Keratinocyte (primary cell): ENCODE results near the gene FBN2. TPM values are rescaled to one million over a fixed set of nuclear protein-coding genes. Genes with fewer than 3 reads are reported as not detected.

Experiments used
- DNase-seq: peaks from one replicate; pipeline ENCODE4 v3.0.0-alpha.2; 2011; ENCODE audit warnings: low read depth, missing footprints, low spot score
- FAIRE-seq: peaks from 2 replicates; lab custom pipeline; 2011; peaks lifted over from hg19 to GRCh38; lab: Jason Lieb, UNC
- H2AFZ ChIP-seq: 2 replicates; pipeline ENCODE4 v1.6.0; 2012; ENCODE audit warnings: low read length, control low read depth, inconsistent platforms; ENCODE audit not compliant: control insufficient read depth
- H3K27ac ChIP-seq: 2 replicates; pipeline ENCODE4 v1.5.1; 2011; ENCODE audit warnings: low read length; ENCODE audit not compliant: control insufficient read depth, insufficient read depth
- H3K27me3 ChIP-seq: 3 replicates; pipeline ENCODE4 v1.6.0; 2011; ENCODE audit warnings: low read length; ENCODE audit not compliant: control insufficient read depth, insufficient read depth; ENCODE audit errors: extremely low read depth
- H3K36me3 ChIP-seq, 2 experiments: 2 replicates in 1 of 2; 3 replicates in 1 of 2; pipeline ENCODE4 v1.5.1; 2011; ENCODE audit warnings: low read length in 2 of 2, mild to moderate bottlenecking in 1 of 2; ENCODE audit not compliant: control insufficient read depth in 2 of 2, insufficient read depth in 2 of 2; ENCODE audit errors: extremely low read depth in 1 of 2
- H3K4me1 ChIP-seq: 3 replicates; pipeline ENCODE4 v1.5.1; 2011; ENCODE audit warnings: low read length; ENCODE audit not compliant: control insufficient read depth, insufficient read depth; ENCODE audit errors: extremely low read depth
- H3K4me2 ChIP-seq: 3 replicates; pipeline ENCODE4 v1.6.0; 2011; ENCODE audit warnings: low read depth, low read length; ENCODE audit not compliant: control insufficient read depth, insufficient read depth; ENCODE audit errors: extremely low read depth
- H3K4me3 ChIP-seq, 3 experiments: fragments of 200-600 bp in 1 of 3; sonication (generic) in 1 of 3; 2 replicates in 2 of 3; 3 replicates in 1 of 3; pipeline ENCODE4 v1.5.1; 2011 to 2016; ENCODE audit warnings: low read length in 3 of 3, mild to moderate bottlenecking in 3 of 3, control low read depth in 2 of 3, inconsistent platforms in 1 of 3, low read depth in 1 of 3, mixed read lengths in 1 of 3, mixed run types in 1 of 3, moderate library complexity in 1 of 3; ENCODE audit not compliant: control insufficient read depth in 2 of 3, insufficient read depth in 2 of 3; ENCODE audit errors: extremely low read depth in 1 of 3
- H3K79me2 ChIP-seq: 2 replicates; pipeline ENCODE4 v1.6.0; 2012; ENCODE audit warnings: low read length; ENCODE audit not compliant: control insufficient read depth, insufficient read depth
- H3K9ac ChIP-seq: 3 replicates; pipeline ENCODE4 v1.6.0; 2011; ENCODE audit warnings: low read length; ENCODE audit not compliant: control insufficient read depth, insufficient read depth; ENCODE audit errors: extremely low read depth
- H3K9me1 ChIP-seq: 3 replicates; pipeline ENCODE4 v1.6.0; 2011; ENCODE audit warnings: low read length; ENCODE audit not compliant: control insufficient read depth, insufficient read depth; ENCODE audit errors: extremely low read depth
- H3K9me3 ChIP-seq: 2 replicates; pipeline ENCODE4 v1.5.1; 2012; ENCODE audit warnings: low read depth, low read length; ENCODE audit not compliant: control insufficient read depth
- H4K20me1 ChIP-seq: 3 replicates; pipeline ENCODE4 v1.6.0; 2011; ENCODE audit warnings: low read length; ENCODE audit not compliant: control insufficient read depth, insufficient read depth; ENCODE audit errors: extremely low read depth
- CTCF ChIP-seq, 3 experiments: IDR thresholded peaks in 1 of 3; conservative IDR thresholded peaks in 1 of 3; optimal IDR thresholded peaks in 1 of 3; 2 replicates in 2 of 3; 3 replicates in 1 of 3; pipeline versions ENCODE3 to v1.5.1; 2011; ENCODE audit warnings: low read length in 3 of 3, mild to moderate bottlenecking in 3 of 3, moderate library complexity in 2 of 3, control low read depth in 1 of 3, inconsistent platforms in 1 of 3; ENCODE audit not compliant: insufficient read depth in 2 of 3; ENCODE audit errors: extremely low read depth in 1 of 3
- EZH2 ChIP-seq: IDR thresholded peaks from one replicate; pipeline ENCODE4 v1.6.1; 2012; ENCODE audit warnings: inconsistent platforms, mild to moderate bottlenecking, low read length, moderate library complexity
- dilution Hi-C: fragments of 300-500 bp; cut with MboI; formaldehyde crosslinking; loops from one replicate; pipeline ENCODE4 v1.7.0; 2020; ENCODE audit warnings: low sequenced_read_pairs; ENCODE audit not compliant: extremely low pct_ligation_motif_present
- polyA plus RNA-seq, 5 experiments: library from polyadenylated mRNA; depleted of rRNA in 3 of 5; stranded (reverse) in 3 of 5; stranded (forward) in 1 of 5; unstranded in 1 of 5; fragments of >200 nt; gene quantifications; 1 replicate in 1 of 5; 2 replicates in 3 of 5; 3 replicates in 1 of 5; pipeline versions ENCODE4 v1.2.1 to v1.2.3, GENCODE V29; 2011 to 2012; ENCODE audit warnings: missing spikeins in 2 of 5, low read depth in 1 of 5, low replicate concordance in 1 of 5

The FBN2 gene
- polyA plus RNA-seq, 1 donor (not counting 4 experiments of a cell fraction or from before 2014, with no cell fraction given), result 30.1 TPM

- no peak overlapping the region for H2AFZ ChIP-seq
- no peaks in the 10 kb centered on the region for H3K9me3 ChIP-seq
These were observed 279.7 kb downstream of the FBN2 start for GRCh38 chr5:128258372-128258771.

GRCh38 chr5:128257076-128257475 is 281.0 kb downstream of the FBN2 start:
- H3K36me3 ChIP-seq, result peaks cover 6 to 13% of the 10 kb centered on the region in 2 experiments
- no peaks in the 10 kb centered on the region for H3K27me3 ChIP-seq
- no peaks in the 10 kb centered on the region for H3K9me1 ChIP-seq
- no peaks in the 10 kb centered on the region for H4K20me1 ChIP-seq
- FAIRE-seq (no peak), DNase-seq (no peak)
- no peak overlapping the region for H3K27ac ChIP-seq
- H3K4me3 ChIP-seq, result no peak overlapping the region
- no peak overlapping the region for H3K9ac ChIP-seq
- no peak overlapping the region for H2AFZ ChIP-seq
- no peaks in the 10 kb centered on the region for H3K4me1 ChIP-seq
- H3K9me3 ChIP-seq, result no peaks in the 10 kb centered on the region
- no peak overlapping the region for H3K4me2 ChIP-seq
- TF ChIP-seq CTCF (optimal IDR thresholded peaks at IDR 0.05 in 1 of 3, IDR thresholded peaks at IDR 0.05 in 1 of 3, conservative IDR thresholded peaks at IDR 0.05 in 1 of 3; ENCODE audit: extremely low read depth in 1 of 3, insufficient read depth in 2 of 3, low read length in 3 of 3) (no peak), EZH2 (no peak)
- H3K79me2 ChIP-seq, result no peaks in the 10 kb centered on the region
- dilution Hi-C loops, result no loop called here

More at GRCh38 chr5:128258372-128258771, 279.7 kb downstream of the FBN2 start:
- Histone ChIP-seq H3K36me3 (peaks cover 14 to 19% of the 10 kb centered on the region in 2 experiments), H3K9me1 (no peaks in the 10 kb centered on the region), H3K9ac (no peak overlapping the region), H3K4me2 (no peak overlapping the region), H3K27me3 (no peaks in the 10 kb centered on the region), H3K4me3 (no peak overlapping the region), H3K4me1 (no peaks in the 10 kb centered on the region), H3K27ac (no peak overlapping the region), H4K20me1 (no peaks in the 10 kb centered on the region), H3K79me2 (no peaks in the 10 kb centered on the region)
- DNase-seq (no peak), FAIRE-seq (no peak)
- dilution Hi-C loops, result no loop called here
- TF ChIP-seq CTCF (optimal IDR thresholded peaks at IDR 0.05 in 1 of 3, IDR thresholded peaks at IDR 0.05 in 1 of 3, conservative IDR thresholded peaks at IDR 0.05 in 1 of 3; ENCODE audit: extremely low read depth in 1 of 3, insufficient read depth in 2 of 3, low read length in 3 of 3) (no peak), EZH2 (no peak)
